ENCODE data around the gene CSF1. TPM values are rescaled to one million over a fixed set of nuclear protein-coding genes. Genes with fewer than 3 reads are reported as not detected.

CSF1 gene
- total RNA-seq, 8 experiments from 2014 or later = 1.2 to 27.1 (median 9.1) TPM

DNA sequence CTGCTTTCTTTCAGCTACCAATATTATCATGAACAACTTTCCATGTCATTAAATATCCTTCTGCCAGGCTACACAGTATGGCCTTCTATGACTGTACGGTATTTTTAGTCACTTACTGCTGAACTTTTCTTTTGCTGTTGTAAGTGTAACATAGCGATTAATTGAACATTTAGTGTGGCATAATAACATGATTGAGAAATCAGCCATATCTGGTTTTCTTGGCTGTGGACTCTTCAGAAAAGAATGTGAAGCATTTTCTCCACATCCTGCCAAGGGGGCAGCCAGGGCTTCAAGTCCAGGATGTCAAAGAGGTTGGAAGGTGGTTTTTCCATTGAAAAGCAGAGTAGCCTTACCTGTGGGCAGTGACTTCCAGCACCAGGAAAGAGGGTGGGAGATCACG lies 65.1 kb downstream of the CSF1 start:
- H3K4me1 ChIP-seq (replicated peaks in 1 of 2) = peaks cover 0 to 6% of the 10 kb centered on the region in 2 donors
- ATAC-seq (replicated peaks in 6 of 8) = no peak
- no peak overlapping the region for H3K27ac ChIP-seq
- WGBS, 10 experiments = 0 to 100% (median 77%) methylated on average over 1 to 3 of the region's 3 CpGs
- in situ Hi-C loops (cut with MboI; ENCODE audit: low pct_unique_long_range_greater_than_20kb in 2 of 9, low sequenced_read_pairs in 9 of 9, unreplicated experiment in 9 of 9) = loop anchor here in 5 of 9 experiments (25.0 kb wide), 4 partner anchors 112 to 438 kb away; partner anchors contain the start of genes GNAI3 (in 3 of the 5) and GPR61 (in 3 of the 5)
- no peak overlapping the region for H3K4me3 ChIP-seq

DNA sequence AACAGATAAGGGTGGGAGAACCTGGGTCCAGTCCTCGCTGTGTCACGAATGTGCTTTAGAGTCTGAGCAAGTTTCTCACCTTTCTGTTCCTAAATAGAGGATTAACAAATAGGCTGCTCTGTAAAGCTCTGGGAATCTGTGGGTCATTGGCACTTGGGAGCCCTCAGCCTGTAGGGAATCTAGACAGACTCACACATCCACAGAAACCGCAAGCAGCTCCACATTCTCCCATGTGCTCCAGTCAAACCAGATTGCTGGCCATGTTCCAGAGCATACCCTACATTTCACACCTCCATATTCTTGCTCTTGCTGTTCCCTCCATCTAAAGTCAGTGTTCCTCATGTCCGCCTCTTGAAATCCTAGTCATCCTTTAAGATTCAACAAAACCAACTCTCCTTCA lies 66.1 kb downstream of the CSF1 start:
- Histone ChIP-seq H3K4me1 (replicated peaks in 1 of 2) (peaks cover 0 to 6% of the 10 kb centered on the region in 2 donors), H3K27ac (no peak overlapping the region), H3K4me3 (no peak overlapping the region)
- WGBS, 10 experiments = 67 to 100% (median 92%) methylated on average over 1 to 4 of the region's 4 CpGs; no CpG with 5 or more reads in 3 of the 10 experiments
- in situ Hi-C loops (cut with MboI; ENCODE audit: low pct_unique_long_range_greater_than_20kb in 2 of 9, low sequenced_read_pairs in 9 of 9, unreplicated experiment in 9 of 9) = loop anchor here in 5 of 9 experiments (25.0 kb wide), 4 partner anchors 111 to 439 kb away; partner anchors contain the start of genes GNAI3 (in 3 of the 5) and GPR61 (in 3 of the 5)
- no peak for ATAC-seq (replicated peaks in 6 of 8)

GRCh38 chr1:109977225-109977624 lies 66.6 kb downstream of the CSF1 start:
- peak in 1 of 8 experiments; percentile 5 for ATAC-seq (replicated peaks in 6 of 8)
- WGBS, 10 experiments = 23 to 95% (median 87%) methylated on average over 1 to 8 of the region's 8 CpGs; no CpG with 5 or more reads in 3 of the 10 experiments
- Histone ChIP-seq H3K27ac (no peak overlapping the region), H3K4me1 (replicated peaks in 1 of 2) (peaks cover 0 to 6% of the 10 kb centered on the region in 2 donors), H3K4me3 (no peak overlapping the region)
- in situ Hi-C loops (cut with MboI; ENCODE audit: low pct_unique_long_range_greater_than_20kb in 2 of 9, low sequenced_read_pairs in 9 of 9, unreplicated experiment in 9 of 9) = loop anchor here in 5 of 9 experiments (25.0 kb wide), 4 partner anchors 110 to 440 kb away; partner anchors contain the start of genes GNAI3 (in 3 of the 5) and GPR61 (in 3 of the 5)

DNA sequence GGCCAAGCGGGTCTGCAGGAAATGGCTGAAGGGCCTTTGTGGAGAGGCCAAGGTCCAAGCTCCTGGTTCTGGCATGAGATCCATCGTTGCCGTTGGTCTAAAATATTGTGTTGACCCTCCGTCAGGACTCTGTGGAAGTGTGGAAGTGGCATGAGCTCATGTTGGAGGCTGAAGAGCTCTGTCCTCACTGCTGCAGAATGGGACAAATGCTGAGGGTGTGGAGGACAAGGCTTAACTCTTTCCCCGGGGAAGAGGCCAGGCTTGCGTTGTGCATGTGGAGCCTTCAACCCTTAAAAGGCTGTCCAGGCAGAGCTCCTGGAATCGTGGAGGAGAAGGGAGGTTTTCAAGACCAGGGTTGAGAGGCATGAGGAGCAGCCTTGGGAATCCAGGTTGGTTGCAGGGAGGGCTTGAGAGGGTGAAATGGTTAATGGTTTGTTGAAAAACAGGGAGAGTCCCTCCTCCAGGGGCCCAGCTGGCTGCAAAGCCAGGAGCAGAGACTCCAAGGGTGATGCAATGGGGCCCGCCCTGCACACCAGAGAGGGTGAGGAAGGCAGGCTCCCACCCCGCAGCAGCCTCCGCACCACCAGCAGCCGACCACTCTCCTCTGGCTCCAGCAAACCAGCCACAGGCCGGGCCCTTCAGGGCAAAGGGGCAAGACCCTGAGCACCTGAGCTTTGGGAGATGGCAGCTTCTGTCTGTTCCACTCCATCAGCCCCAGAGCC lies 67.2 kb downstream of the CSF1 start:
- WGBS, 10 experiments = 0 to 100% (median 82%) methylated on average over 1 to 7 of the region's 12 CpGs; no CpG with 5 or more reads in 1 of the 10 experiments
- H3K4me1 ChIP-seq (replicated peaks in 1 of 2) = peaks cover 0 to 6% of the 10 kb centered on the region in 2 donors
- ATAC-seq (replicated peaks in 6 of 8) = peak in 3 of 8 experiments; percentile 36 to 70 (median 37)
- in situ Hi-C loops (cut with MboI; ENCODE audit: low pct_unique_long_range_greater_than_20kb in 2 of 9, low sequenced_read_pairs in 9 of 9, unreplicated experiment in 9 of 9) = loop anchor here in 5 of 9 experiments (25.0 kb wide), 4 partner anchors 109 to 441 kb away; partner anchors contain the start of genes GNAI3 (in 3 of the 5) and GPR61 (in 3 of the 5)
- H3K4me3 ChIP-seq = no peak overlapping the region
- no peak overlapping the region for H3K27ac ChIP-seq

DNA sequence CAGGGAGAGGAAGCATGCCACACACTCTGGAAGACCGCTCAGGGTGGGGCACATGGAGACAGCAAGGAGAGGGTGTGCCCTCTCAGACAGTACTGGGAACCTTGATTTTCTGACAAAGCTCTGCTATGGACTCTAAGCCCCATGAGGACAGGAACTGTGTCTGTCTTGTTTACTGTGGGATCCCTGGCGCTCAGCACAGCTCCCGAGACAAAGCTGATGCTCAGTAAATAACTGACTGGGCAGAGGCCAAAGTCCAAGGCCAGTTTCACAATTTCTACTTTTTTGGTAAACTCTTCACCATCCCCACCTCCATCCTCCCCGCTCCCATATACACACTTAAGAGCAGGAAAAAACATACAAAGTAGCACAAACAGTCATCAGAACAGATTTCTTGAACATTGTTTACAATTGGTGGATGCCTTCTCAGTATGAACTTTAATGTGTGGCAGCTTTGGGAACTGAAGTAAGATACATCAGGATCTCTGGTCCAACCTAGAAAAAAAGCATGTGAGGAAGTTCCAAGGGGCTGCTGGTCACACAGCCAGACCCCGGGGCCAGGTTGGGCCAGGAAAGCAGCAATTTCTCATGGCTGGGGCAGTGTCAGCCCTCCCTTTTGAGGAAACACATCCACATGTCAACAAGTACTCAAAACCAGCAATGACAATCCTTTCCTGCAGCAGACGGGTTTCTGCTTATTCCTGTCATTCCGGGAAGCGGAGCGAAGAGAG lies 68.3 kb downstream of the CSF1 start:
- in situ Hi-C loops (cut with MboI; ENCODE audit: low pct_unique_long_range_greater_than_20kb in 2 of 9, low sequenced_read_pairs in 9 of 9, unreplicated experiment in 9 of 9) = loop anchor here in 5 of 9 experiments (25.0 kb wide), 4 partner anchors 108 to 442 kb away; partner anchors contain the start of genes GNAI3 (in 3 of the 5) and GPR61 (in 3 of the 5)

GRCh38 chr1:109979489-109980091 lies 68.9 kb downstream of the CSF1 start:
- Histone ChIP-seq H3K27ac (no peak overlapping the region), H3K4me3 (no peak overlapping the region), H3K4me1 (replicated peaks in 1 of 2) (peaks cover 3 to 13% of the 10 kb centered on the region in 2 donors)
- ATAC-seq (replicated peaks in 6 of 8) = peak in 3 of 8 experiments; percentile 13 to 69 (median 57)
- 0 to 92% (median 58%) methylated on average over 1 to 5 of the region's 5 CpGs for WGBS, 10 experiments
- in situ Hi-C loops (cut with MboI; ENCODE audit: low pct_unique_long_range_greater_than_20kb in 2 of 9, low sequenced_read_pairs in 9 of 9, unreplicated experiment in 9 of 9) = loop anchor here (5.0 to 25.0 kb wide), 9 partner anchors 108 to 442 kb away; partner anchors contain the start of genes GNAI3 (in 6 of the 9), GPR61 (in 3 of the 9) and GSTM4 (in 1 of the 9)

More for the DNA sequence above, 68.3 kb downstream of the CSF1 start:
- H3K27ac ChIP-seq = no peak overlapping the region
- no peak overlapping the region for H3K4me3 ChIP-seq
- ATAC-seq (replicated peaks in 6 of 8) = peak in 3 of 8 experiments; percentile 45 to 54 (median 47)
- H3K4me1 ChIP-seq (replicated peaks in 1 of 2) = peaks cover 0 to 9% of the 10 kb centered on the region in 2 donors
- 0 to 96% (median 82%) methylated on average over 1 to 9 of the region's 9 CpGs for WGBS, 10 experiments

Other genes with a start within 250 kb of the CSF1 start
- gene GSTM2, start 242.8 kb upstream of the CSF1 start, total RNA-seq = 100 to 1,000 TPM in 2 of 8 experiments, 10 to 100 TPM in 6; 18.6 to 116 (median 28.1) TPM
- 1 to 10 TPM in 3 of 8 experiments, not detected in 5; 2.6 to 5.2 (median 3.7) TPM for gene GSTM1, start 223.0 kb upstream of the CSF1 start, total RNA-seq
- gene GSTM5, start 198.6 kb upstream of the CSF1 start, total RNA-seq = 1 to 10 TPM in 3 of 8 experiments, under 1 TPM in 4, not detected in 1; 0.05 to 2.9 (median 0.82) TPM
- gene GSTM3, start 169.8 kb upstream of the CSF1 start, total RNA-seq = 100 to 1,000 TPM in 3 of 8 experiments, 10 to 100 TPM in 5; 61.8 to 639 (median 82.1) TPM
- gene EPS8L3, start 146.9 kb upstream of the CSF1 start, total RNA-seq = 1 to 10 TPM in 2 of 8 experiments, not detected in 6; 1.0 to 3.1 TPM
- gene AHCYL1, start 73.9 kb downstream of the CSF1 start, total RNA-seq = 10 to 100 TPM; 33.7 to 96.8 (median 56.7) TPM
- gene STRIP1, start 123.8 kb downstream of the CSF1 start, total RNA-seq = 10 to 100 TPM; 29.7 to 98.3 (median 60.3) TPM
- gene ALX3, start 159.8 kb downstream of the CSF1 start, total RNA-seq = under 1 TPM in 2 of 8 experiments, not detected in 6; 0.28 to 0.31 TPM
- gene UBL4B, start 201.6 kb downstream of the CSF1 start, total RNA-seq = under 1 TPM in 3 of 8 experiments, not detected in 5; 0.05 to 0.71 (median 0.25) TPM
- gene SLC6A17, start 239.6 kb downstream of the CSF1 start, total RNA-seq = 10 to 100 TPM in 1 of 8 experiments, 1 to 10 TPM in 2, under 1 TPM in 5; 0.31 to 10.3 (median 0.82) TPM